ENCODE results near the gene AKR1C8. TPM values are rescaled to one million over a fixed set of nuclear protein-coding genes. Genes with fewer than 3 reads are reported as not detected.
"Not testable (repeated sequence)": the region's sequence is repeated elsewhere in the genome, so short reads cannot be mapped to it uniquely, and the experiment has no call there.

Gene AKR1C8
- total RNA-seq, 2 donors from 2014 or later = not detected

DNA sequence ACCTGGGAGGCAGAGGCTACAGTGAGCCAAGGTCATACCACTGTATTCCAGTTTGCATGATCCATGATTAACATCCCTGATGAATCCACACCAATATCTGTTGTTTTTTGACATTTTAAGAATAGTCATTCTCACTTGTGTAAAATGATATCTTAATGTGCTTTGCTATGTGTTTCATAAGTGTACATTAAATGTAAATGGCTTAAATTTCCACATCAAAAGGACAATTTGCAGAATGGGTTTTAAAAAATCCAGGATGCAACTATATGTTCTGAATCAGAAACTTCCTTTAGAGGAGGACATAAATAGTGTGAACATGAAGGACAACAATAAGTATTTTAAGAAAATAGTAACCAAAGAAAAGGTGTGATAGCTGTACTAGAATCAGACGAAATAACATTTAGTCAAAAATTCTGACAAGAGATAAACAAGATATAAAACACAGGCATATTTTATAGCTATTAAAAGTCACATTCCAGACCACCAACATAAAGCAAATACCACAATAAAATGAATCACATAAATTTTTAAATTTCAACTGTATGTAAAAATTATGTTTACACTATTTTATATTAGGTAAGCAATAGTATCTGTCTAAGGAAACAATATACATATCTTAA lies 48.4 kb downstream of the AKR1C8 start:
- no peaks in the 10 kb centered on the region for H3K27me3 ChIP-seq
- no peaks in the 10 kb centered on the region for H3K4me1 ChIP-seq
- no peak overlapping the region for H3K9ac ChIP-seq (ENCODE audit: low read depth in 2 of 2, low read length in 2 of 2)
- no peak overlapping the region for H3K27ac ChIP-seq
- H3K4me3 ChIP-seq = no peak overlapping the region
- no peak for TF ChIP-seq CTCF (IDR thresholded peaks at IDR 0.05)
- no peaks in the 10 kb centered on the region for H3K9me3 ChIP-seq
- H3K36me3 ChIP-seq = no peaks in the 10 kb centered on the region
- DNase-seq = no peak
- intact Hi-C loops (cut with DNase I) = no loop called here

DNA sequence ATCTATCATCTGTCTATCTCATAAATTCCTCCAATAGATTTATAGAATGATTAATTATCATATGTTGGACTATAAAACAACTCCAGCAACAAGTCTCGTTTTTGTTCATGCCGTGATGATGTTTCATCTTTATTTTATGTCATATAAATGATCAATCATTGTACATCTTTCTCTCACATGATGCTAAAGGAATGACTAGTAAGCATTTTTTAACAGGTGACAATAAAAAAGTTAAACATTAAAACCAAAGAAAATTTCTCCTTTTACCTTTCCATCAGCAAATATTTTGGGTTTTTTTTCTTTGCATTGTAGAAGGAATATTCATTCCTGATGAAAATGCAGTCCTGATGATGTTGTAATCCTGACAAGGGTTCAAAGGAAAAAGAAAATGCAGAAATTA lies 49.4 kb downstream of the AKR1C8 start:
- no peak for DNase-seq
- Histone ChIP-seq H3K4me3 (no peak overlapping the region), H3K27me3 (no peaks in the 10 kb centered on the region), H3K4me1 (no peaks in the 10 kb centered on the region), H3K27ac (no peak overlapping the region), H3K9me3 (no peaks in the 10 kb centered on the region), H3K36me3 (no peaks in the 10 kb centered on the region), H3K9ac (ENCODE audit: low read depth in 2 of 2, low read length in 2 of 2) (no peak overlapping the region)
- intact Hi-C loops (cut with DNase I) = no loop called here
- TF ChIP-seq CTCF (IDR thresholded peaks at IDR 0.05) = no peak

DNA sequence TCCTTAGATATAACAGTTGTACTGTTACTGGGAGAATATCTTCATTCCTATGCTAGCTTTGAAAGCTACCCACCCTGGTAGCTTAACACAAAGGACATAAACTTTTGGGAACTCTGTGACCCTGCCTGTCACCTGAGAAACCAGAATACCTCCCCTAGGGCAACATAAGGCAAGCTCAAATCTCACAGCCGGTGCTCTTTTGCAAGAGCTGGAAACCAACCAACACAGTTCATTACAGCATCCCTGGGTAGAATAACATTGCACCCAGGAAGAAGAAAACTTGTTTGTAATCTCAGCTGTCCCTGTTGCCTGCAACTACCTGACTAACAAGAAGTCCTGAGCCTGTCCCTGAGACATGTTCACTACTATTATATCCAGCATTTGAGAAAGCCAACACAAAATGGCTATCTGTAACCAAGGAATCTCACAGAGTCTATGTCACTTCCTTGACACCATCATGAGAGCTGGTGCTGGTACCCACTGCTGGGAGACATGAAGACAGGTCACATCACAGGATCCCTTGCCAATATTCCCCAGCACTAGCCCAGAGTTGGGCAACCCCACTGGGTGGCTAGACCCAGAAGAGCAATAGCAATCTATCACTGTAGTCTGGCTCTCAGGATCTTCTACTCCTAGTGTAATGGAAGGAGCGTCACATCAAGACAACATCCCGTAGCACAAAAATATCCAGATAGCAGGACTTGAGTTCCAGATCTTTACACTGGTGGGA lies 59.5 kb downstream of the AKR1C8 start:
- intact Hi-C loops (cut with DNase I) = no loop called here
- Histone ChIP-seq H3K9ac (ENCODE audit: low read depth in 2 of 2, low read length in 2 of 2) (no peak overlapping the region), H3K27ac (no peak overlapping the region), H3K9me3 (no peaks in the 10 kb centered on the region), H3K4me1 (no peaks in the 10 kb centered on the region), H3K27me3 (no peaks in the 10 kb centered on the region), H3K36me3 (no peaks in the 10 kb centered on the region), H3K4me3 (no peak overlapping the region)
- DNase-seq = no peak
- TF ChIP-seq CTCF (IDR thresholded peaks at IDR 0.05) = no peak

DNA sequence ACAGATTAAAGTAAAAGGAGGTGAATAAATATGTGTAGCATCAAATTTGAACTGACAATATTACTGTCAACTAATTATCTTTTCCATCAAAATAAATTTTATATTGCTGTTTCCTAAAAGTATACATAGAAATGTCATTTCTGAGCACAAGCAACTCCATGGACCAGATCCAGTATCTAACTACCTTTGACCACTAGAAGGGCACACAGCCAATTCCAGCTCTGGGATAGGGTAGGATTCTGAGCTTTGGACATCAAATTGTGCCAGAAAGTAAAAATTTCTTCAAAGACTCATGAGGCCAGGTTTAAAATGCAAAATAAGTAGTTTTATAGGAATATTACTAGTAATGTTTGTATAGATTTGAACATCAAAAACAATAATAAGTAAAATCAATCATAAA lies 61.1 kb downstream of the AKR1C8 start:
- Histone ChIP-seq H3K27ac (no peak overlapping the region), H3K9ac (ENCODE audit: low read depth in 2 of 2, low read length in 2 of 2) (no peak overlapping the region), H3K27me3 (no peaks in the 10 kb centered on the region), H3K36me3 (no peaks in the 10 kb centered on the region), H3K4me3 (no peak overlapping the region), H3K9me3 (no peaks in the 10 kb centered on the region), H3K4me1 (no peaks in the 10 kb centered on the region)
- no peak for DNase-seq
- intact Hi-C loops (cut with DNase I) = no loop called here
- TF ChIP-seq CTCF (IDR thresholded peaks at IDR 0.05) = no peak

DNA sequence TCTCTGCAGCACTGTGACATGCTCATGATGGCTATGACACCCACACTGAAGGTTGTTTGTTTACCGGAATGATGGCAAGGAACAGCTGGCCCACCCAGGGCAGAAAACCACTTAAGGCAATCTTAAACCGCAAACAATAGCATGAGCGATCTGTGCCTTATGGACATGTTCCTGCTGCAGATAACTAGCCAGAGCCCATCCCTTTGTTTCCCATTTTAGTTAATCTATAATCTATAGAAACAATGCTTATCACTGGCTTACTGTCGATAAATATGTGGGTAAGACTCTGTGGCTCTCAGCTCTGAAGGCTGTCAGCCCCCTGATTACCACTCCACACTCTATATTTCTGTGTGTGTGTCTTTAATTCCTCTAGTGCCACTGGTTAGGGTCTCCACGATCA lies 65.0 kb downstream of the AKR1C8 start:
- H3K9me3 ChIP-seq; H3K4me1 ChIP-seq; H3K27ac ChIP-seq; intact Hi-C loops (cut with DNase I); H3K4me3 ChIP-seq; H3K27me3 ChIP-seq; H3K36me3 ChIP-seq; DNase-seq; H3K9ac ChIP-seq (ENCODE audit: low read depth in 2 of 2, low read length in 2 of 2): not testable (repeated sequence)

- no peak overlapping the region for H3K27ac ChIP-seq
- intact Hi-C loops (cut with DNase I) = no loop called here
- no peaks in the 10 kb centered on the region for H3K27me3 ChIP-seq
- no peaks in the 10 kb centered on the region for H3K4me1 ChIP-seq
- H3K4me3 ChIP-seq = no peak overlapping the region
- TF ChIP-seq CTCF (IDR thresholded peaks at IDR 0.05) = no peak
- H3K9ac ChIP-seq (ENCODE audit: low read depth in 2 of 2, low read length in 2 of 2) = no peak overlapping the region
- no peaks in the 10 kb centered on the region for H3K9me3 ChIP-seq
- DNase-seq = no peak
- no peaks in the 10 kb centered on the region for H3K36me3 ChIP-seq
Measured at GRCh38 chr10:5117026-5117425, 67.9 kb downstream of the AKR1C8 start.
